K562 (cell line): ENCODE data around the gene XPNPEP3. TPM values are rescaled to one million over a fixed set of nuclear protein-coding genes. Genes with fewer than 3 reads are reported as not detected.
A peak's percentile ranks its signal among the peaks of the same experiment; 100 is the strongest.

Experiments
- ATF3 ChIP-seq, 2 experiments: fragments of 450-650 bp in 1 of 2; sonication (generic) in 1 of 2; formaldehyde crosslinking in 1 of 2; IDR thresholded peaks in 1 of 2; conservative IDR thresholded peaks in 1 of 2; 2 replicates each; pipeline versions ENCODE4 v1.6.1 to v1.8.1; 2016 to 2023; ENCODE audit warnings: mild to moderate bottlenecking in 2 of 2, moderate library complexity in 2 of 2, inconsistent platforms in 1 of 2, missing genetic modification reagents in 1 of 2
- CTBP1 ChIP-seq: fragments of 450-650 bp; IDR thresholded peaks from 2 replicates; pipeline ENCODE4 v1.6.1; 2016; ENCODE audit warnings: borderline replicate concordance
- DDX20 ChIP-seq: fragments of 450-650 bp; IDR thresholded peaks from 2 replicates; pipeline ENCODE4 v1.6.1; 2016; ENCODE audit warnings: missing genetic modification characterization, low read depth, mild to moderate bottlenecking, missing compliant biosample characterization, moderate library complexity
- FOS ChIP-seq: IDR thresholded peaks from 3 replicates; pipeline ENCODE4 v1.6.1; 2011; ENCODE audit not compliant: insufficient read length; ENCODE audit errors: extremely low read depth
- HOXB6 ChIP-seq: fragments of 250-450 bp; sonication (Bioruptor Pico); IDR thresholded peaks from 2 replicates; pipeline ENCODE4 v1.5.1; 2022; ENCODE audit warnings: mild to moderate bottlenecking, borderline replicate concordance
- KLF16 ChIP-seq: IDR thresholded peaks from 2 replicates; pipeline ENCODE4 v1.6.1; 2016; ENCODE audit warnings: antibody characterized with exemption
- MBD1 ChIP-seq: fragments of 250-450 bp; sonication (Bioruptor Pico); IDR thresholded peaks from 2 replicates; pipeline ENCODE4 v1.8.0; 2022; ENCODE audit warnings: inconsistent platforms
- MCM5 ChIP-seq: fragments of 450-650 bp; IDR thresholded peaks from 2 replicates; pipeline ENCODE4 v1.6.1; 2016; ENCODE audit warnings: low read depth
- MIER1 ChIP-seq: fragments of 450-650 bp; IDR thresholded peaks from 2 replicates; pipeline ENCODE4 v1.6.1; 2016; ENCODE audit warnings: antibody characterized with exemption, mild to moderate bottlenecking, low read depth
- MYBL2 ChIP-seq, 2 experiments: fragments of 450-650 bp in 1 of 2; sonication (generic) in 1 of 2; formaldehyde crosslinking in 1 of 2; IDR thresholded peaks; 2 replicates each; pipeline versions ENCODE4 v1.6.1 to v1.8.1; 2017 to 2022; ENCODE audit warnings: borderline replicate concordance in 1 of 2, inconsistent platforms in 1 of 2, low read depth in 1 of 2, mild to moderate bottlenecking in 1 of 2, missing genetic modification reagents in 1 of 2, moderate library complexity in 1 of 2
- NEUROD1 ChIP-seq: fragments of 150-350 bp; IDR thresholded peaks from 2 replicates; pipeline ENCODE4 v1.6.1; 2014; ENCODE audit warnings: borderline replicate concordance, low read length, low read depth; ENCODE audit not compliant: partially characterized antibody
- NFE2L1 ChIP-seq: fragments of 450-650 bp; IDR thresholded peaks from 2 replicates; pipeline ENCODE4 v1.6.1; 2016; ENCODE audit warnings: missing genetic modification characterization, low read depth, mild to moderate bottlenecking, missing compliant biosample characterization, moderate library complexity, borderline replicate concordance
- NFIX ChIP-seq: fragments of 250-450 bp; sonication (Bioruptor Pico); IDR thresholded peaks from 2 replicates; pipeline ENCODE4 v1.4.0; 2020; ENCODE audit warnings: low read depth, mild to moderate bottlenecking, moderate library complexity
- PHF20 ChIP-seq: fragments of 450-650 bp; IDR thresholded peaks from 2 replicates; pipeline ENCODE4 v1.6.1; 2018; ENCODE audit not compliant: partially characterized antibody
- POLR3G ChIP-seq: IDR thresholded peaks from 2 replicates; pipeline ENCODE4 v1.6.1; 2011; ENCODE audit not compliant: insufficient read length, insufficient replicate concordance; ENCODE audit errors: extremely low read depth
- PURB ChIP-seq: sonication (generic); formaldehyde crosslinking; IDR thresholded peaks from 2 replicates; pipeline ENCODE4 v1.9.0; 2021; ENCODE audit warnings: low read depth, mild to moderate bottlenecking, missing genetic modification reagents
- TRIM25 ChIP-seq: fragments of 450-650 bp; IDR thresholded peaks from 2 replicates; pipeline ENCODE4 v1.7.0; 2016; ENCODE audit warnings: borderline replicate concordance
- USF1 ChIP-seq: sonication (generic); formaldehyde crosslinking; IDR thresholded peaks from 2 replicates; pipeline ENCODE4 v1.9.0; 2022; ENCODE audit warnings: mild to moderate bottlenecking, missing genetic modification reagents
- ZC3H11A ChIP-seq: IDR thresholded peaks from 2 replicates; pipeline ENCODE4 v1.6.1; 2012; ENCODE audit warnings: low read depth, low read length, improper control_type of control experiment
- ZNF395 ChIP-seq: fragments of 200-800 bp; sonication (Bioruptor generic); IDR thresholded peaks from 2 replicates; pipeline ENCODE4 v1.6.1; 2017; ENCODE audit warnings: missing genetic modification characterization, missing compliant biosample characterization
- ZNF707 ChIP-seq: fragments of 250-450 bp; sonication (Bioruptor Pico); conservative IDR thresholded peaks from 2 replicates; pipeline ENCODE4 v1.8.0; 2022; ENCODE audit warnings: inconsistent platforms, mild to moderate bottlenecking, moderate library complexity
- polyA plus RNA-seq, 8 experiments: library from polyadenylated mRNA; depleted of rRNA in 4 of 8; stranded (reverse) in 5 of 8; unstranded in 3 of 8; fragments of >200 nt; fragmentation: Nextera tagmentation in 2 of 8; fragmentation: Illumina TruSeq in 1 of 8; extraction: Ambion mirVana in 2 of 8; extraction: Trizol in 1 of 8; gene quantifications; 2 replicates each; pipeline versions ENCODE4 v1.2.1 to v1.2.3, GENCODE V29; 2011 to 2014; ENCODE audit warnings: inconsistent platforms in 1 of 8, missing spikeins in 1 of 8
- total RNA-seq, 7 experiments: library from RNA; depleted of rRNA in 6 of 7; stranded (reverse); fragments of >200 nt in 6 of 7; fragmentation: Illumina TruSeq in 2 of 7; extraction: Trizol in 2 of 7; gene quantifications; 2 replicates each; pipeline versions ENCODE4 v1.2.1 to v1.2.3, GENCODE V29; 2011 to 2021; ENCODE audit warnings: low replicate concordance in 1 of 7

The XPNPEP3 gene
- total and polyA plus RNA-seq, 9 of the 15 experiments (the other 6 are each of a cell fraction or from before 2014, with no cell fraction given), result 9.1 to 22.6 (median 15.6) TPM

GRCh38 chr22:40813912-40814315 lies 43.0 kb upstream of the XPNPEP3 start (continued):
- TF ChIP-seq TRIM25 (no peak), ZC3H11A (no peak), ZNF707 (CRISPR knock-in tag) (peak; percentile 96), PURB (CRISPR knock-in tag) (no peak), DDX20 (peak; percentile 100), ZNF395 (CRISPR knock-in tag) (peak; percentile 100), POLR3G (no peak), NFIX (peak; percentile 75), USF1 (no peak), MBD1 (CRISPR knock-in tag) (peak; percentile 99), ATF3 (IDR thresholded peaks at IDR 0.05) (no peak; the same call in 1 of the 2 replicates), ATF3 (CRISPR knock-in tag; conservative IDR thresholded peaks at IDR 0.05) (no peak), FOS (no peak), PHF20 (no peak), NEUROD1 (peak; percentile 20), HOXB6 (peak; percentile 96), KLF16 (peak; percentile 94), MIER1 (no peak), CTBP1 (peak; percentile 29; the same call in 1 of the 2 replicates), NFE2L1 (peak; percentile 96), MYBL2 (IDR thresholded peaks at IDR 0.05; ENCODE audit: low read depth) (no peak; the same call in 1 of the 2 replicates), MYBL2 (CRISPR knock-in tag; IDR thresholded peaks at IDR 0.05; ENCODE audit: borderline replicate concordance) (no peak), MCM5 (no peak)
